Measurements from ENCODE around the gene CDK1. TPM values are rescaled to one million over a fixed set of nuclear protein-coding genes. Genes with fewer than 3 reads are reported as not detected.

The CDK1 gene
- total RNA-seq (2021), result 75.2 and 78.9 TPM in 2 replicates
- long read RNA-seq, transcript CDK1-203 (8 exons, 1,913 nt), result major isoform, 544 of 619 reads
- long read RNA-seq, transcript CDK1-201 (7 exons, 1,733 nt), result minor isoform, 11 of 619 reads
- long read RNA-seq, partial matches to known transcripts, result 12 of 619 reads
- long read RNA-seq, other reads (novel, unspliced or antisense), result 52 of 619 reads

- TF ChIP-seq, protein P1, sequence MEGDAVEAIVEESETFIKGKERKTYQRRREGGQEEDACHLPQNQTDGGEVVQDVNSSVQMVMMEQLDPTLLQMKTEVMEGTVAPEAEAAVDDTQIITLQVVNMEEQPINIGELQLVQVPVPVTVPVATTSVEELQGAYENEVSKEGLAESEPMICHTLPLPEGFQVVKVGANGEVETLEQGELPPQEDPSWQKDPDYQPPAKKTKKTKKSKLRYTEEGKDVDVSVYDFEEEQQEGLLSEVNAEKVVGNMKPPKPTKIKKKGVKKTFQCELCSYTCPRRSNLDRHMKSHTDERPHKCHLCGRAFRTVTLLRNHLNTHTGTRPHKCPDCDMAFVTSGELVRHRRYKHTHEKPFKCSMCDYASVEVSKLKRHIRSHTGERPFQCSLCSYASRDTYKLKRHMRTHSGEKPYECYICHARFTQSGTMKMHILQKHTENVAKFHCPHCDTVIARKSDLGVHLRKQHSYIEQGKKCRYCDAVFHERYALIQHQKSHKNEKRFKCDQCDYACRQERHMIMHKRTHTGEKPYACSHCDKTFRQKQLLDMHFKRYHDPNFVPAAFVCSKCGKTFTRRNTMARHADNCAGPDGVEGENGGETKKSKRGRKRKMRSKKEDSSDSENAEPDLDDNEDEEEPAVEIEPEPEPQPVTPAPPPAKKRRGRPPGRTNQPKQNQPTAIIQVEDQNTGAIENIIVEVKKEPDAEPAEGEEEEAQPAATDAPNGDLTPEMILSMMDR (conservative IDR thresholded peaks at IDR 0.05), result no peak
- Histone ChIP-seq H2BK5ac (ENCODE audit: insufficient read length, low read length) (no peak within 1 kb of the TSS), H2BK20ac (ENCODE audit: low read depth, low read length, poor library complexity, severe bottlenecking) (no peak within 1 kb of the TSS), H4K20me1 (ENCODE audit: control insufficient read depth, insufficient read depth, insufficient read length) (no peaks in the 10 kb centered on the region), H4K91ac (ENCODE audit: insufficient read length, low read depth, low read length) (no peak within 1 kb of the TSS), H3K23me2 (ENCODE audit: insufficient read length, low read depth, low read length, poor library complexity, severe bottlenecking) (peaks cover 3% of the 10 kb centered on the region), H3K9me3 (ENCODE audit: control insufficient read depth, low read depth, low read length) (no peaks in the 10 kb centered on the region), H3K4ac (ENCODE audit: low read depth, low read length) (no peak within 1 kb of the TSS; the same call in 1 of the 2 replicates), H3K79me1 (ENCODE audit: insufficient read depth, low read depth, low read length, poor library complexity, severe bottlenecking) (no peaks in the 10 kb centered on the region), H3K56ac (ENCODE audit: insufficient read length, low read depth, low read length) (no peak within 1 kb of the TSS), H3K27me3 (ENCODE audit: insufficient read depth, low read length) (no peaks in the 10 kb centered on the region), H3K18ac (ENCODE audit: insufficient read length, low read depth, low read length) (peak within 1 kb of the TSS; percentile 96), H4K8ac (replicated peaks; ENCODE audit: insufficient read length, low read depth, low read length) (no peak within 1 kb of the TSS), H3K79me2 (ENCODE audit: insufficient read depth, low read length) (peaks cover 29% of the 10 kb centered on the region; the same call in 1 of the 2 replicates), H2AFZ (ENCODE audit: low read length) (peak within 1 kb of the TSS; percentile 85), H3T11ph (ENCODE audit: low read length) (no peak within 1 kb of the TSS), H3K27ac (ENCODE audit: insufficient read length, low read depth, low read length) (no peak within 1 kb of the TSS), H3K9ac (ENCODE audit: extremely low read depth, insufficient read length, low read length) (peak within 1 kb of the TSS; percentile 95), H3K23ac (ENCODE audit: insufficient read length, low read depth, low read length) (no peak within 1 kb of the TSS), H4K5ac (ENCODE audit: insufficient read length, low read depth, low read length) (no peak within 1 kb of the TSS), H3K4me2 (ENCODE audit: insufficient read depth, insufficient read length, low read length) (peak within 1 kb of the TSS; percentile 59), H2BK12ac (ENCODE audit: insufficient read length, low read depth, low read length) (no peak within 1 kb of the TSS), H2BK15ac (ENCODE audit: low read depth, low read length) (no peak within 1 kb of the TSS), H2AK5ac (ENCODE audit: insufficient read length, low read length) (no peak within 1 kb of the TSS), H2BK120ac (ENCODE audit: low read depth, low read length, poor library complexity, severe bottlenecking) (peak within 1 kb of the TSS; percentile 25), H3K4me1 (ENCODE audit: insufficient read depth, low read length) (no peaks in the 10 kb centered on the region; the same call in 1 of the 2 replicates), H3K14ac (ENCODE audit: insufficient read depth, low read length) (peak within 1 kb of the TSS; percentile 99)
- peak; percentile 99 for DNase-seq
- Mint-ChIP-seq H3K4me3 (peak within 1 kb of the TSS; percentile 98 to 99), H3K36me3 (ENCODE audit: insufficient read depth in 1 of 3, low read depth in 3 of 3) (peaks cover 17 to 30% (median 21%) of the 10 kb centered on the region in 3 experiments; a peak in 6 of 7 replicates), H3K4me1 (peaks cover 30 to 31% of the 10 kb centered on the region in 2 experiments), H3K27ac (peak within 1 kb of the TSS; percentile 90 to 100 (median 99)), H3K9me3 (no peaks in the 10 kb centered on the region), H3K27me3 (ENCODE audit: low read depth) (0 out of 2 replicates have a peak, but pooled peaks cover 1% of the 10 kb centered on the region)
- no CpG with 5 or more reads among the region's 58 CpGs for WGBS (ENCODE audit: extremely low coverage, insufficient read length, low lambda C conversion rate)
These were observed at the start of gene CDK1 for GRCh38 chr10:60778214-60778970. TSS of gene CDK1 (plus strand) at chr10:60778478. CDS start at chr10:60780166, 1,688 bp downstream.
